ENCODE results near the gene MMP14.
"Not testable (repeated sequence)": the region's sequence is repeated elsewhere in the genome, so short reads cannot be mapped to it uniquely, and the experiment has no call there.

Gene MMP14

GRCh38 chr14:22836301-22837113, at the start of gene MMP14:
Gene MMP14, plus strand, starts transcription at chr14:22836585. Its CDS starts 233 bp downstream, at chr14:22836818.
- no peak for DNase-seq (ENCODE audit: extremely low read depth in 1 of 2, low read depth in 1 of 2)

GRCh38 chr14:22786685-22787084, 49.7 kb upstream of the MMP14 start:
- DNase-seq (ENCODE audit: extremely low read depth in 1 of 2, low read depth in 1 of 2) = no peak

GRCh38 chr14:22791301-22791700, 45.1 kb upstream of the MMP14 start:
- DNase-seq (ENCODE audit: extremely low read depth in 1 of 2, low read depth in 1 of 2) = no peak

GRCh38 chr14:22792158-22792557, 44.2 kb upstream of the MMP14 start:
- no peak for DNase-seq (ENCODE audit: extremely low read depth in 1 of 2, low read depth in 1 of 2)

- DNase-seq (ENCODE audit: extremely low read depth in 1 of 2, low read depth in 1 of 2) = not testable (repeated sequence)
Measured at GRCh38 chr14:22793550-22793949, 42.8 kb upstream of the MMP14 start.

GRCh38 chr14:22793976-22794375, 42.4 kb upstream of the MMP14 start:
- DNase-seq (ENCODE audit: extremely low read depth in 1 of 2, low read depth in 1 of 2) = no peak

- no peak for DNase-seq (ENCODE audit: extremely low read depth in 1 of 2, low read depth in 1 of 2)
Measured at GRCh38 chr14:22794551-22794951, 41.8 kb upstream of the MMP14 start.

- DNase-seq (ENCODE audit: extremely low read depth in 1 of 2, low read depth in 1 of 2) = no peak
Measured at GRCh38 chr14:22796087-22796707, 40.2 kb upstream of the MMP14 start.

GRCh38 chr14:22797017-22797917, 39.1 kb upstream of the MMP14 start:
- no peak for DNase-seq (ENCODE audit: extremely low read depth in 1 of 2, low read depth in 1 of 2)

GRCh38 chr14:22798528-22798927, 37.9 kb upstream of the MMP14 start:
- no peak for DNase-seq (ENCODE audit: extremely low read depth in 1 of 2, low read depth in 1 of 2)

GRCh38 chr14:22800346-22800745, 36.0 kb upstream of the MMP14 start:
- DNase-seq (ENCODE audit: extremely low read depth in 1 of 2, low read depth in 1 of 2) = no peak

GRCh38 chr14:22801716-22802115, 34.7 kb upstream of the MMP14 start:
- DNase-seq (ENCODE audit: extremely low read depth in 1 of 2, low read depth in 1 of 2) = no peak

GRCh38 chr14:22802860-22803686, 33.3 kb upstream of the MMP14 start:
- no peak for DNase-seq (ENCODE audit: extremely low read depth in 1 of 2, low read depth in 1 of 2)

GRCh38 chr14:22803687-22803974, 32.8 kb upstream of the MMP14 start:
- DNase-seq (ENCODE audit: extremely low read depth in 1 of 2, low read depth in 1 of 2) = no peak

- DNase-seq (ENCODE audit: extremely low read depth in 1 of 2, low read depth in 1 of 2) = not testable (repeated sequence)
Measured at GRCh38 chr14:22805235-22805634, 31.1 kb upstream of the MMP14 start.

- DNase-seq (ENCODE audit: extremely low read depth in 1 of 2, low read depth in 1 of 2) = no peak
Measured at GRCh38 chr14:22807432-22808087, 28.8 kb upstream of the MMP14 start.

GRCh38 chr14:22808388-22809209, 27.8 kb upstream of the MMP14 start:
- DNase-seq (ENCODE audit: extremely low read depth in 1 of 2, low read depth in 1 of 2) = no peak

- DNase-seq (ENCODE audit: extremely low read depth in 1 of 2, low read depth in 1 of 2) = no peak
Measured at GRCh38 chr14:22811722-22812121, 24.7 kb upstream of the MMP14 start.

GRCh38 chr14:22812744-22813143, 23.6 kb upstream of the MMP14 start:
- DNase-seq (ENCODE audit: extremely low read depth in 1 of 2, low read depth in 1 of 2) = no peak

All from stimulated activated CD8-positive, alpha-beta memory T cell treated with anti-CD3 and anti-CD28 coated beads, Interleukin-7, amount 100 ng/mL, for 48 hours (primary cell).